Activated T-helper 1 cell treated with Interleukin-2 at 50 U/mL for 16 hours (primary cell): ENCODE data around the gene MYOF.
"Not testable (repeated sequence)": the region's sequence is repeated elsewhere in the genome, so short reads cannot be mapped to it uniquely, and the experiment has no call there.

Experiments used
- DNase-seq: peaks from one replicate; pipeline ENCODE4 v3.0.0-alpha.2; 2020; ENCODE audit warnings: low read depth

Gene MYOF

GRCh38 chr10:93296151-93296550 is 186.0 kb downstream of the MYOF start:
- DNase-seq, result no peak

- DNase-seq, result no peak
These were observed 188.1 kb downstream of the MYOF start for GRCh38 chr10:93293999-93294398.

GRCh38 chr10:93290661-93291354 is 191.3 kb downstream of the MYOF start:
- no peak for DNase-seq

- peak; percentile 14 for DNase-seq
These were observed 193.2 kb downstream of the MYOF start for GRCh38 chr10:93288679-93289634.

GRCh38 chr10:93287775-93288174 is 194.4 kb downstream of the MYOF start:
- DNase-seq, result no peak

GRCh38 chr10:93284246-93284645 is 197.9 kb downstream of the MYOF start:
- not testable (repeated sequence) for DNase-seq

- no peak for DNase-seq
These were observed 200.8 kb downstream of the MYOF start for GRCh38 chr10:93281367-93281720.

- DNase-seq, result no peak
These were observed 201.3 kb downstream of the MYOF start for GRCh38 chr10:93280699-93281366.

GRCh38 chr10:93280121-93280698 is 201.9 kb downstream of the MYOF start:
- no peak for DNase-seq

- no peak for DNase-seq
These were observed 204.8 kb downstream of the MYOF start for GRCh38 chr10:93277360-93277759.

GRCh38 chr10:93274419-93274818 is 207.7 kb downstream of the MYOF start:
- DNase-seq, result no peak

- DNase-seq, result no peak
These were observed 209.1 kb downstream of the MYOF start for GRCh38 chr10:93272884-93273675.

GRCh38 chr10:93271347-93271746 is 210.8 kb downstream of the MYOF start:
- DNase-seq, result no peak

GRCh38 chr10:93269281-93269680 is 212.9 kb downstream of the MYOF start:
- DNase-seq, result no peak

GRCh38 chr10:93268021-93268420 is 214.1 kb downstream of the MYOF start:
- no peak for DNase-seq

- DNase-seq, result no peak
These were observed 214.6 kb downstream of the MYOF start for GRCh38 chr10:93267521-93267920.

GRCh38 chr10:93266858-93267257 is 215.3 kb downstream of the MYOF start:
- no peak for DNase-seq

- DNase-seq, result no peak
These were observed 220.0 kb downstream of the MYOF start for GRCh38 chr10:93261961-93262610.

GRCh38 chr10:93261089-93261488 is 221.0 kb downstream of the MYOF start:
- no peak for DNase-seq

GRCh38 chr10:93259126-93259525 is 223.0 kb downstream of the MYOF start:
- no peak for DNase-seq
